NT2/D1 (cell line): ENCODE results near the gene DOCK3.

Experiments used
- SUZ12 ChIP-seq: IDR thresholded peaks from 2 replicates; pipeline ENCODE4 v1.6.1; 2011; ENCODE audit not compliant: insufficient read length, insufficient read depth; ENCODE audit errors: extremely low read depth
- YY1 ChIP-seq: IDR thresholded peaks from 2 replicates; pipeline ENCODE4 v1.6.1; 2011; ENCODE audit not compliant: insufficient read length, insufficient read depth

DNA sequence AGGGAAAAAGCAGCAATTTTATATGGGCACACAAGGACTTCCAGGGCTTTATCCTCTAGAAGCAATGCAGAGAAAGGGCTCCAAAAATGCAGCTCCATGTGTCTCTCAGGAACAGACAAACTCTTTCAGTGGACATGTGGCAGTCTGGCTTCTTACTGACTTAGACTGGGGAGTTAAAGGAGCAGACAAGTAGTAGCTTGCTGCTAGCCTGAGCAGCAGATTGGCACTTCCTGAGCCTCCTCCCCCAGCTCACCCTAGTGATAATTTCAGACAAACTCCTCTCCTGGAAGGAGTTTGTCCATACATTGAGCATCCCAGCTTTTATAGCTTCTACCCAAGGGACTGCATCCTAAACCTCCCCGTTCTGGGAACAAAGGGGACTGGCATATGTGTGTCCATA lies 608.7 kb downstream of the DOCK3 start:
- TF ChIP-seq YY1, result no peak
- TF ChIP-seq SUZ12, result no peak
